DMS 273 (cell line): ENCODE data around the gene ALKBH4.
"Not testable (repeated sequence)": the region's sequence is repeated elsewhere in the genome, so short reads cannot be mapped to it uniquely, and the experiment has no call there.

ENCODE experiments used
- DNase-seq: peaks from one replicate; lab custom pipeline; 2025; ENCODE audit not compliant: unreplicated experiment; lab: John Stamatoyannopoulos, UW

Gene ALKBH4

DNA sequence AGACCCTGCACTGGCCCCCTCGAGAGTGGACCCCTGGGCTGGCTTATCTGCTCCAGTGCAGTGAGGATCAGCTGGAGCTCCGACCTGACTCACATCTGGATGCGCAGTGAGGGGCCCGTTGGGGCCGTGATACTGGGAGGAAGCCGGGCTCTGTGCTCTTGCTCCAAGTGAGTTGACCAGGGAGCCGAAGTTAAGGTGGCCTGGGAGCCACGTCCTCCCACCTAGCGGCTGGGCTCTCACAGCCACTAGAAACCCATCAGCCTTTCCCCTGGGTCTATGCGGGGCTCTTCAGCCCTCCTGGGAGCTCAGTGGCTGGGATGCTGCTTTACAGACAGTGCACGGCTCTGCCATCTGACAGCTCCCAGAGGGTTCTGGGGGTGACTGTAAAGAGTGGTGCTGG, 9.1 kb downstream of the ALKBH4 start:
- no peak for DNase-seq

DNA sequence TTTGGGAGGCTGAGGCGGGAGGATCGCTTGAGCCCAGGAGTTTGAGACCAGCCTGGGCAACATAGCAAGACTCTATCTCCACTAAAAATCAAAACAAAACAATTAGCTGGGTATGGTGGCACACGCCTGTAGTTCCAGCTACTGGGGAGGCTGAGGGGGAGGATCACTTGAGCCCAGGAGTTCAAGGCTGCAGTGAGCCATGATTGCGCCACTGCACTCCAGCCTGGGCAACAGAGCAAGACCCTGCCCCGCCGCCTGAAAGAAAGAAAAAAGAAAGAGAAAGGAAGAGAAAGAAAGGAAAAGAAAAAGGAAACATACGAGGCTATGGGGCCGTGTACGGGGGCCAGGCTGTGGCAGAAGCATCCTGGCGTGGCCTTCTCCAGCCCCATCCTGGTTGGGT, 9.7 kb downstream of the ALKBH4 start:
- not testable (repeated sequence) for DNase-seq

DNA sequence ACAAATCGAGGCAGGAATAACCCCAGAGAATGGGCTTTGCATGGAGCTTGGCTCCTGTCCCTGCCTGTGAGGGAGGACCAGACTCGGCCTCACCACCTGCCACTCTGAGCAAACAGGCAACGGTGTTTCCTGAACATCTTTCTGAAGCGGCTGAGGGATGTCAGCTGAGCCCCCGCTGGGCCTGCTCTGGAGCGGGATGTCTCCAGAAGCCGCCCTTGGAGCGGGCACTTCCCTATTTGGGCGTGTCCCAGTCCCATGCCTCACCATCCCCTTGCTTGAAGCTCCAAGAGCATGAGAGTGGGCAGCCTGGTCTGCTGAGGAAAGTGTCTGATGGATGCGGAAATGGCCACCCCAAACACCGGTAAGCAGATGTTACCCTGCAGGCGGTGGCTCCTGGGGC, 10.2 kb downstream of the ALKBH4 start:
- DNase-seq: peak; percentile 90

DNA sequence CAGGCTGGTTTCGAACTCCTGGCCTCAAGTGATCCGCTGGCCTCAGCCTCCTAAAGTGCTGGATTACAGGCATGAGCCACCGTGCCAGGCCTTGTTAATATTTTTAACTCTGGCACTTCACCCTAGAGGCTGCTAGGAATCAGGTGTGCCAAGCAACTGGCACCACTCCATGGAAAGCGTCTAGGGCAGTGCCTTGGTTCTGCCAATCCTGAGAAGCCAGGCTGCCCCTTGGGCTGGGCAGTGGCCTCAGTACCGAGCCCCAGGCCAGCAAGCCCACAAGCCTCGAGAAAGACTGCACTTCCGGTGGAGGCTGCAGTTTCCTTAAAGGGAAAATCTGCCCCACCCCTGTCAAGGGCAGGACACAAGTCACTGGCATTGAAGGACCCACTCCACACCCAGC, 11.3 kb downstream of the ALKBH4 start:
- no peak for DNase-seq

DNA sequence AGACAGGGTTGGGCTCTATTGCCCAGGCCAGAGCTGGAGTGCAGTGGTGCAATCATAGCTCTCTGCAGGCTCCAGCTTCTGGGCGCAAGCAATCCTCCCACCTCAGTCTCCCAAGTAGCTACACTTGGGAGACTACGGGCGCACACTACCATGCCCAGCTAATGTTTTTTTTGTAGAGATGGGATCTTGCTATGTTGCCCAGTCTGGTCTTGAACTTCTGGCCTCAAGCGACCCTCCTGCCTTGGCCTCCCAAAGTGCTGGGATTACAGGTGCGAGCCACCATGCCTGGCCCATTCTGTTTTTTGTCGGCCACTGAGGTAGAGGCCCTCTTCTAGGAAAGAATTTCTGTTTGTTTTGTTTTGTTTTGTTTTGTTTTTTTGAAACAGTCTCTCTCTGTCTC, 12.2 kb downstream of the ALKBH4 start:
- DNase-seq: no peak

DNA sequence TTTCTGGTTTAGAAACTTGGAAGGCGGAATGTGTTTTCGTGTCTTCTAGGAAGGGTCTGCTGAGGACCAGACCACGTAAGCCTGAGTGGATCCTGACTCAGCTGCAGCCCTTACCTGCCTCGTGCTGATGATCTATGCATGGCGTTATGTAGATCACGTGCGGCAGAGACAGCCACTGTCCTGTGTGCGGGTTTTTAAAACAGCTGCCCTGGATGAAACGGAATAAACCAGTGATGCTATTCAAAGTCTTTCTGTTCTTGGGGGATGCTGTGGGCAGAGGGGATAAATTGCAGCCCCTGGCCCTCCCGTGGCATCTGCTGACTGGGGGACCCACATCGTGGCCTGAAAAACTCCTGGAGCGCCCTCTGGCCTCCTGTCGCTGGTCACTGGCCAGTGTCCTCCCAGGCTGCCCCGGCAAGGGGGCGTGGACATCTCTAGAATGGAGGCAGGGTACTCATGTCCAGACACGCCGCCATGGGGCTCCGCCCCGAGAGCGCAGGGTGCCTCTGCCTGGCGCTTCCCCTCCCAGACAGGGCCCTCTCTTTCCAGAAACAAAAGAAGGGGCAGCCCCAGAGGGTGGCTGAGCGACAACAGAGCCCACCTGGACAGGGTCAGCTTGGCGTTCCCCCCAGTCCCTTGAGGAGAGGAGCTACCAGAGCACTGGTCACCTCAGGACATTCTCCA, 13.2 kb downstream of the ALKBH4 start:
- no peak for DNase-seq

DNA sequence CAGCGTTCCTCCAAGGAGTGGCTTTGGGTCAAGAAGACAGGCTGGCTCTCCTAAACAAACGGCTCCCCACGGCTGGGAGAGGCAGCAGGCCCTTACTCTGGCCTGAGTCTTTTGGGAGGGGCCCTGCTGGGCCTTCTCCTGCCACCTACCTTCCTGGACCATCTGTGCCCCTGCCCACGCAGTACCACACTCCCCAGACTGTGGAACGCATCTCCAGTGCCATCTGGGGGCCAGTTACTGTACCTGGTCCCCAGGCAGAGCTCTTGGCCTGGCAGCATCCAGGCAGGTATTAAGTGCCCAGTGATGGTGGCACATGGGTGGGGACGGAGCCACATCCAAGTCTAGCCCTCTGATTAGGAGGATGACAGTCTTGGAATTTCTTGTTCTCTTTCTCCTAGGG, 14.4 kb downstream of the ALKBH4 start:
- peak; percentile 89 for DNase-seq

DNA sequence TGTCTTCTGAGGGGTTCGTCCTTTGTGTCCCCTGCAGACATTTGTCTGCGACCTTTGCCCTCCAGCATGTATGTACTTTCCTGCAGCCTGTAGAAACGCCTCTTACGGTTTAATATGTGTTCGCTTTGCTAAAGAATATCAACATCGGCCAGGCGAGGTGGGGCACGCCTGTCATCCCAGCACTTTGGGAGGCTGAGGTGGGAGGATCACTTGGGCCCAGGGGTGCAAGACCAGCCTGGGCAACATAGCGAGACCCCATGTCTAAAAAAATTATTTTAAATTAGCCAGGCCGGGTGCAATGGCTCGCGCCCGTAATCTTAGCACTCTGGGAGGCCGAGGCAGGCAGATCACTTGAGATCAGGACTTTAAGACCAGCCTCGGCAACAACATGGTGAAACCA, 15.5 kb downstream of the ALKBH4 start:
- no peak for DNase-seq

DNA sequence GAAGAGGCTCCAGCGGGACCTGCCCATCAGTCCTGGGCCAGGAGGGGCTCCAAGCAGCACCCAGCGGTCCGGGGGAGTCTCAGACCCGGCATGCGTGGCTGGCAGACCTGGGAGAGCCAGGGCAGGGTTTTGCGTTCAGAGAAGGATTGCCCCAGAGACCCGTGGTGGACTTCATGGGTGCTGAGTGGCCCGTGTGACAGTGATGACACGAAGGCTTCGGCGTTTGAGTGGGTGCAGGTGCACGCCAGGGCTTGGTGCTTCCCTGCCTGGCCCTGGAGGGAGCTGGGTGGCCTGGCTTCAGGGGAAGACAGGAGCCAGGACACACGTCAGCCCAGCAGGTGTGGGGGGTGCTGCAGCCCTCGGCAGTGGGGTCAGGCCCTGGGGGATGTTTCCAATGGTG, 17.4 kb downstream of the ALKBH4 start:
- DNase-seq: no peak

DNA sequence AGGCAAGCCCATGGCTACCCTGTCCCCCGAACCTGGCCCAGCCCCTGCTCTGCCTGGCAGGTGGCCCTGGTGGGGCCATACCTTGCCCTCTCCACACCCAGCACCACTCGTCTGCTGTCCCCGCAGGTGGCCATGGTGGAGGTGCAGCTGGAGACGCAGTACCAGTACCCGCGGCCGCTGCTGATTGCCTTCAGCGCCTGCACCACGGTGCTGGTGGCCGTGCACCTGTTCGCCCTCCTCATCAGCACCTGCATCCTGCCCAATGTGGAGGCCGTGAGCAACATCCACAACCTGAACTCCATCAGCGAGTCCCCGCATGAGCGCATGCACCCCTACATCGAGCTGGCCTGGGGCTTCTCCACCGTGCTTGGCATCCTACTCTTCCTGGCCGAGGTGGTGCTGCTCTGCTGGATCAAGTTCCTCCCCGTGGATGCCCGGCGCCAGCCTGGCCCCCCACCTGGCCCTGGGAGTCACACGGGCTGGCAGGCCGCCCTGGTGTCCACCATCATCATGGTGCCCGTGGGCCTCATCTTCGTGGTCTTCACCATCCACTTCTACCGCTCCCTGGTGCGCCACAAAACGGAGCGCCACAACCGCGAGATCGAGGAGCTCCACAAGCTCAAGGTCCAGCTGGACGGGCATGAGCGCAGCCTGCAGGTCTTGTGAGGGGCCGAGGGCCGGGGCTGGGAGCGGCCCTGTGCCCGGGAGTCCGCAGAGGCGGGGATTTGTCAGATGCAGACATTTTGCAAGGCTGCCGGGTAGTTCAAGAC, 18.1 kb downstream of the ALKBH4 start:
- DNase-seq: no peak

DNA sequence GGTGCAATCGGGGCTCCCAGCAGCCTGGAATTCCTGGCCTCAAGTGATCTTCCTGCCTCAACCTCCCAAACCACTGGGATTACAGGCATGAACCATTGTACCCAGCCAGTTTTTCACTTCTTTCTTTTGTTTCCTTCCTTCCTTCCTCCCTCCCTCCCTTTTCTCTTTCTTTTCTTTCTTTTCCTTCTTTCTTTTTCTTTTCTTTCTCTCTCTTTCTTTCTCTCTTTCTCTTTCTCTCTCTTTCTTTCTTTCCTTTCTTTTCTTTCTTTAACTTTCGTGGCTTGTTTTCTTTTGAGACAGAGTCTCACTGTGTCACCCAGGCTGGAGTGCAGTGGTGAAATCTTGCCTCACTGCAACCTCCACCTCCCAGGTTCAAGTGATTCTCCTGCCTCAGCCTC, 19.0 kb downstream of the ALKBH4 start:
- no peak for DNase-seq

DNA sequence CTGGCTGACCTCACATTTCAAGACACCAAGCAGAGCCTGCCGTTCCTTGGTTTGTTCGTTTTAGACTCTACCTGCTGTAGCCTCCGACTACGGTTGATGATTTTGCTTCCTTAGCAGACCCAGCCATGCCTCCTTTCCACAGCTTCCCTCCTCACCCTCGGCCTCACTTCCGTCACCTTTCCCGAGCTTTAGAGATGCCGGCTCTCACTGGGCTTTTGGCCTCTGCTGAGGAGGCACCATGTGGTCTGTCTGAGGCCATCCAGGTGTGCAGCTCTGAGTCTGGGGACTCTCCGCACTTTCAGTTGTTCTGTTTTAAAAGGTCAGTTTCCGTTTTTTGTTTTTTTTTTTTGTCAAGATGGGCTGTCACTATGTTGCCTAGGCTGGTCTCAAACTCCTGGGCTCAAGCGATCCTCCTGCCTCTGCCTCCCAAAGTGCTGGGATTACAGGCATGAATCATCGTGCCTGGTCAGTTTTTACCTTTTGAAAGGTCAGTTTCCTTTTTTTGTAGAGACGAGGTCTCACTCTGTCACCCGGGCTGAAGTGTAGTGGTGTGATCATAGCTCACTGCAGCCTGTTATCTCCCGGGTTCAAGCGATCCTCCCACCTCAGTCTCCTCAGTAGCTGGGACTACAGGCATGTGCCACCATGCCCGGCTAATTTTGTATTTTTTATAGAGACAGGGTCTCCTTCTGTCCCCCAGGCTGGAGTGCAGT, 19.5 kb downstream of the ALKBH4 start:
- DNase-seq: no peak

DNA sequence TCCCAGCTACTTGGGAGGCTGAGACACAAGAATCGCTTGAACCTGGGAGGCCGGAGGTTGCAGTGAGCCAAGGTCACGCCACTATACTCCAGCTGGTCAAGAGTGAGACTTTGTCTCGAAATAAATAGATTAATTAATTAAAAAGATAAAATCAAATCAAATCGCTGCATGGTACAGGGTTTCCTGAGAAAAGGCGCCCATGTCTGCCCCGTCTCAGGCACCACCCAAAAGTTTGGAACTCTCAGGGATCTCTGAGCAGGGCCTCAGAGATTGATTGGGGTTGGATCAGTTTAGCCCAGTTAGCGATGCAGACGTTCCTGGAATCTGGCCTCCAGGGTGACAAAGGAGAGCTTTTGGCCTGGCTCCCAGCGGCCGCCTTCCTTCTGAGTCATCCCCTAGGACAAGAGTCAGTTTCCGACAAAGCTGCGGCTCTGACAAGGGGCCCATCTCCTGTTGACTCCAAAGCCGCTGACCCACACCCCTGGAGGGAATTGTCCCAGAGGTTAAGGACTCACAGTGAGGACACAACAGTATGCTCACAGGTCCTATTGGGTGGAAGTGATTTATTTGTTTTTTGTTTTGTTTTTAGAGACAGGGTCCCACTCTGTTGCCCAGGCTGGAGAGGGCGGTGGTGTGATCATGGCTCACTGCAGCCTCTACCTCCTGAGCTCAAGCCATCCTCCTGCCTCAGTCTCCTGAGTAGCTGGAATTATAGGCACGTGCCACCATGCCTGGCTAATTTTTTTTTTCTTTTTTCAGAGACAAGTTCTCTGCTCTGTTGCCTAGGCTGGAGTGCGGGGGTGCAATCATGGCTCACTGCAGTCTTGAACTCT, 24.5 kb downstream of the ALKBH4 start:
- DNase-seq: peak; percentile 53

DNA sequence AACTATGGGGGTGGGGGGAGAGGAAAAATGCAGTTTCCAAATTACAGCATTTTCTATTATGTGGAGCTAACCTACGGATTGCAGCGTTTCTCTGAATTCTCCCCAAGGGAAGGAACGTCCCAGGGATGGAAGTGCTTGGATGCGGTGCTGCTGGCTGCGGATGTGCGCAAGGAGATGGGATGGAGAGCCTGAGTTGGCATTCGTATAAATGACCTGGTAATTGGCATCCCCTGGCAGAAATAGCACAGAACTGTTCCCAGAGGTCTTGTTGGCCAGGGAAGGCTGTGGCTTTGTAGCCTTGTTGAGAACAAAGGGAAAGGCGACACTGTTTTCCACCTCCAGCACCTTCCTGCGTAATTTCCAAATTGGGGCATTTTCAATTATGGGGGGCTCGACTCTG, 28.5 kb downstream of the ALKBH4 start:
- DNase-seq: no peak

DNA sequence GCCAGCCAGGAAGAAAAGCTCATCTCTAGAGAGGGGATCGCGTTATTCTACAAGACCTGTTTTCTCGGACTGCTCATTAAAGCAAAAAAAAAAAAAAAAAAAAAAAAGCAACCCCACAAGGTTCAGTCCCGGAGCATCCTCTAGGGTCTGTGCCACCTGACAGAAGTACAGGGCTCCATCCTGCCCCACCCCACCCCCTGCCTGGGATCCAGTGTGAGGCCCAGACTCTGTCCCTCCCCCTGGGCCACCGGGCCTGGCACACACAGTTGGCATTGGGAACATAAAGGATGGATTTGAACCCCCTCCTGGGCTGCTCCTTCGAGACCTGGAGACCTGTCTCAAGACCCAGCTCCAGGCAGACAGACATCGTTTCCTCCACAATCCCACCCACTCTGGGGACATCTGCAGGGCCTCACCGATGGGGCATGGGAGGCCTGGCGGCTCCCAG, 30.6 kb downstream of the ALKBH4 start:
- DNase-seq: no peak

DNA sequence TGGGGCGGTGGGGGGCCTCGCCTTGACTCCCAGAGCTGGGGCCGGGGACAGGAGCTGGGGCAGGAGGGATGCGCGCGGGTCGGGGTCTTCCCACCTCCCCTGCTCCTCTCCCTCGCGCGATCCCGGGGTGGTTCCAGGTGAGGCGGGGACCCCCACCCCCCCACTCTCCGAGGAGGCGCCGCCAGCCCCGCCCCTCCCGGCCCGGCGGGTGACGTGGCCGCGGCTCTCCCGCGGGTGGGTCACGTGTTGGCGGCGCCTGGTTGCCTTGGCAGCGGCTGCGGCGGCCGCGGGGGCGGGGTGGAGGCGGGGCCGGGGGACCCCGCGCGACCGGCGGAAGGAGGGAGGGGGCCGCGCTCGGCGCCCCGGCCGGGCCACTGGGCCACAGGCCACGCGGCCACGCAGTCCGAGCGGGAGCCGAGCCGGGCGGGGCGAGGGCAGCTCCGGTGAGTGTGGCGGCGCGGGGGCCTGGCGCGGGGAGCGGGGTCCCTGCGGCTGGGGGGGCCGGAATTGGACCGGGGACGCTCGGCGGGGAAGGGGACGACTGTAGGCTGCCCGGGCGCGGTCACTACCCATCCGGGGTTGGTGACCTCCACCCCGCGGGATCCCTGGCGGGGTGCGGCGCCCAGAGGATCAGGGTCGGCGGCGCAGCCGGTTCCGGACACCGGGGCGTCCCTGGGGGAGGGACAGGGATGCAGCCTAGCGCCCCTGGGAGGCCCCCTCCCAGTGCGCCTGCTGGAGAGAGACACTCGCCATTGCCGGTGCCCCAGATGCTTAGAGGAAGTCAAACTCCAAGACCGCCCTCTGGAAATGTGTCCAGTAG, 31.2 kb downstream of the ALKBH4 start, which contains the start of gene ORAI2:
ORAI2 (plus strand) TSS at position 357 of the 820 bp plus-strand sequence. CDS start 5,382 bp downstream, outside the sequence.
- DNase-seq: peak; percentile 91

DNA sequence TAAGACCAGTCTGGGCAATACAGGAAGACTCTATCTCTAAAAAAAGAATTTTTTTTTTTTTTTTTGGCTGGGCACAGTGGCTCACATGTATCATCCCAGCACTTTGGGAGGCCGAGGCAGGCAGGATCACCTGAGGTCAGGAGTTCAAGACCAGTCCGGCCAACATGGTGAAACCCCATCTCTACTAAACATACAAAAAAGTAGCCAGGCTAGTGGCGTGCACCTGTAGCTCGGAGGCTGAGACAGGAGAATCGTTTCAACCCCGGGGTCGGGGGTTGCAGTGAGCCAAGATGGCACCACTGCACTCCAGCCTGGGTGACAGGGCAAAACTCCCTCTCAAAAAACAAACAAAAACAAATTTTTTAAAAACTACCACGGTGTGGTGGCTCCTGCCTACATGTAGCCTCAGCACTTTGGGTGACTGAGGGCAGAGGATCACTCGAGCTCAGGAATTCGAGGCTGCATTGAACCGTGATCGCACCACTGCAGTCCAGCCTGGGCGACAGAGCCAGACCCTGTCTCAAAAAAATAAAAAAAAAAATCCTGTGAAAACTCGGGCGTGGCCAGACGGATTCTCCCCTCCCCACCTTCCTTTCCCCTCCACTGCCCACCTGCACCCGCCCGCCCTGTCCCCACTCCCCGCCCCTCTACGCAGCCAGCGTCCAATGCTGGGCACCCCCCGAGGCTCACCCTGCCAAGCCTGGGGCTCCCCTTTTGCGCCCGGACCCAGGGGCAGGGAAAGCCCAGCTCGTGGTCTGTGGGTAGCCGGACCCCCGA, 32.0 kb downstream of the ALKBH4 start:
- DNase-seq: no peak

DNA sequence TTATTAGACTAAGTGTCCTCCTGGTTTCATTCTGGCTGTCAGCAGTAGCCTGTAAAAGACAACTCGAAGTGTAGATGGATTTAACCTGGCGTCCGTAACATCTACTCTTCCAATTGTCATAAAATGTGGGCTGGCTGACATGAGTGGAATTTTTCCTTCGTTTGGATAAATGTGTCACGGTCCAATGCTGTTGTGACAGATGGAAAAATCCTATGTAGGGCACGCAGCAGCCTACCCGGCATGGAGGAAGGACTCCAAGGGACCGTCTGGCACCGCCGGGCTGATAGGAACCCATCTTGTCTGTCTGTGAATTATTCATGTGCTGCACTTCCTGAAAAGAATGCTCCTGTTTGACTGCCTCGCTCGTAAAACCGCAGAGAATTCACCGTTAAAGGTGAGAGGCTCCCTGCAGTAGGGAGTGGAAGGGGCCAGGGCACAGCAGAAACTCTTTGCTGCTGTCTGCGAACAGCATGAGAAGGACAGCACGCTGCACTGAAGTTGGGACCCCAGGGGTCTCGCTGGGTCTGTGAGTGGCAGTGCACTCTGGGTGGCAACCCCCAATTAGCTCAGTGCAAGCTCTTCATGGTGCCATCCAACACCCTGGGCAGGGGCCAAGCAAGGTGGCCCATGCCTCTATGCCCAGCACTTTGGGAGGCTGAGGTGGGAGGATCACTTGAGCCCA, 32.9 kb downstream of the ALKBH4 start:
- peak; percentile 89 for DNase-seq
